ENCODE results near the gene ERVH48-1.
"Not testable (repeated sequence)": the region's sequence is repeated elsewhere in the genome, so short reads cannot be mapped to it uniquely, and the experiment has no call there.

Gene ERVH48-1

DNA sequence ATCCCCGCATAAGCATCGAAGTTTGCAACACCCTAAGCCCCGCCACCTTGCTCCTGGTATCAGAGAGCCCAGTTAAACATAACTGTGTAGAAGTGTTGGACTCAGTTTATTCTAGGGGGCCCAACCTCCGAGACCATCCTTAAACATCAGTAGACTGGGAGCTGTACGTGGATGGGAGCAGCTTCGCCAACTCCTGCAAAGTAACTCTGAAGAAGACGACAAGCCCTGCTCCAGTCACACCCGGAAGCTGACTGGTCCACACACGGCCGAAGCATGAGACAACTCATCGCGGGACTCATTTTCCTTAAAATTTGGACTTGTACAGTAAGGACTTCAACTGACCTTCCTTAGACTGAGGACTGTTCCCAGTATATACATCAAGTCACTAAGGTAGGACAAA lies 8.5 kb upstream of the ERVH48-1 start:
- H3K4me3 ChIP-seq (ENCODE audit: severe bottlenecking); ATAC-seq (ENCODE audit: low read depth); DNase-seq (ENCODE audit: low spot score); H3K9me3 ChIP-seq (ENCODE audit: severe bottlenecking); H3K27me3 ChIP-seq (ENCODE audit: insufficient read depth, poor library complexity, severe bottlenecking); H3K4me1 ChIP-seq (ENCODE audit: insufficient read depth, poor library complexity, severe bottlenecking); H3K27ac ChIP-seq (ENCODE audit: poor library complexity, severe bottlenecking); H3K36me3 ChIP-seq (ENCODE audit: low read depth): not testable (repeated sequence)

DNA sequence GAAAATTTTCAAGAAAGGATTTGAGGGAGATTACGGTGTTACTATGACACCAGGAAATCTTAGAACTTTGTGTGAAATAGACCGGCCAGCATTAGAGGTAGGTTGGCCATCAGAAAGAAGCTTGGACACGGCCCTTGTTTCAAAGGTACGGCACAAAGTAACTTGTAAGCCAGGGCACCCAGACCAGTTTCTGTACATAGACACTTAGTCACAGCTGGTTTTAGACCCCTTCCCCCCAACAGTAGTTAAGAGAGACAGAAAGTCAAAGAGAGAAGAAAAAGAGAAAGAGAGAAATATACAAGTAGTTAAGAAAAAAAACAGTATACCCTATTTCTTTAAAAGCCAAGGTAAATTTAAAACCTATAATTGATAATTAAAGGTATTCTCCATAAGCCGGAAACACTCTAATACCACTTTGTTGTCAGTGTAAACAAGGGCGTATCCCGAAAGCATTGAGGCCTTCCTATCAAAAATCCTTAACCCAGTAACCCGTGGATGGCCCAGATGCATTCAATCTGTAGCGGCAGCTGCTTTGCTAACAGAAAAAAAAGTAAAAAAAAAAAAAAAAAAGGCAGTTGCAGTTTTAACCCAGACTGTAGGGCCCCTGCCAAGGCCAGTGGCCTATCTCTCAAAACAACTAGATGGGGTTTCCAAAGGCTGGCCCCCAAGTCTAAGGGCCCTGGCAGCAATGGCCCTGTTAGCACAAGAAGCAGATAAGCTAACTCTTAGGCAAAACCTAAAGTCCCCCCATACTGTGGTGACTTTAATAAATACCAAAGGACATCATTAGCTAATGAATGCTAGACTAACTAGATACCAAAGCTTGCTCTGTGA lies 7.9 kb upstream of the ERVH48-1 start:
- H3K36me3 ChIP-seq (ENCODE audit: low read depth); H3K27ac ChIP-seq (ENCODE audit: poor library complexity, severe bottlenecking); DNase-seq (ENCODE audit: low spot score); ATAC-seq (ENCODE audit: low read depth); H3K4me1 ChIP-seq (ENCODE audit: insufficient read depth, poor library complexity, severe bottlenecking); H3K4me3 ChIP-seq (ENCODE audit: severe bottlenecking); H3K9me3 ChIP-seq (ENCODE audit: severe bottlenecking); H3K27me3 ChIP-seq (ENCODE audit: insufficient read depth, poor library complexity, severe bottlenecking): not testable (repeated sequence)

- not testable (repeated sequence) for DNase-seq (ENCODE audit: low spot score); H3K27ac ChIP-seq (ENCODE audit: poor library complexity, severe bottlenecking); H3K36me3 ChIP-seq (ENCODE audit: low read depth); H3K27me3 ChIP-seq (ENCODE audit: insufficient read depth, poor library complexity, severe bottlenecking); H3K4me3 ChIP-seq (ENCODE audit: severe bottlenecking); ATAC-seq (ENCODE audit: low read depth); H3K9me3 ChIP-seq (ENCODE audit: severe bottlenecking); H3K4me1 ChIP-seq (ENCODE audit: insufficient read depth, poor library complexity, severe bottlenecking)
These were observed 7.1 kb upstream of the ERVH48-1 start for GRCh38 chr21:42932378-42933136.

DNA sequence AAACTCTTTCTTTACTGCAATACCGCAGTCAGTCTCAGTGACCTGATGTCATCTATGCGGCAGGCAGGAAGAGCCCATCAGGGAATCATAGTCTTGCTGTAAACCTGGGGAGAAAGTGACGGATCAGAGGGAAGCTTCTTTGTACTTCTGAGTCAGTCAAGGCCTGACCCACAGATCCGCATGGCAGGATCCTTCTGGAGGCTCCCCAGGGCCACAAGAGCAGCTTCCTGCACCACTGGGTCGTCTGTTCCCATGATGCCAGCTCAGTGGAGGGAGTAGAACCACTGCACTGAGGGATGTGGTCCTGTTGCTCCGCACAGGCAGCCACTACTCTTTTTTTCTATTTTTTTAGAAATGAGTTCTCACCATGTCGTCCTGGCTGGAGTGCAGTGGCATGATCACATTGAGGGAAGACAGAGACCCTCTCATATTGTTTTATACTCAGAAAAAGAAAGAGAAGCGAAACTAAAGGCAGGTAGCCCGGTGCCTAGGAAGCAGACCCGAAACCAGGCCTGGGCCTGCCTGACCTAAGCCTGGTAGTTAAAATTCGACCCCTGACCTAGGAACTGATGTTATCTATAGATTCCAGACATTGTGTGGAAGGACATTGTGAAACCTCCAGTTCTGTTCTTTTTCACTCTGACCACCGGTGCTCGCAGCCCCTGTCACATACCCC lies 6.3 kb upstream of the ERVH48-1 start:
- Histone ChIP-seq H3K27me3 (ENCODE audit: insufficient read depth, poor library complexity, severe bottlenecking) (no peaks in the 10 kb centered on the region), H3K4me1 (ENCODE audit: insufficient read depth, poor library complexity, severe bottlenecking) (no peaks in the 10 kb centered on the region), H3K9me3 (ENCODE audit: severe bottlenecking) (no peaks in the 10 kb centered on the region), H3K27ac (ENCODE audit: poor library complexity, severe bottlenecking) (no peak overlapping the region), H3K36me3 (ENCODE audit: low read depth) (no peaks in the 10 kb centered on the region), H3K4me3 (ENCODE audit: severe bottlenecking) (no peak overlapping the region)
- ATAC-seq (ENCODE audit: low read depth) = no peak
- no peak for DNase-seq (ENCODE audit: low spot score)
- no peak for TF ChIP-seq CTCF (IDR thresholded peaks at IDR 0.05; ENCODE audit: poor library complexity, severe bottlenecking)

- Histone ChIP-seq H3K4me3 (ENCODE audit: severe bottlenecking) (no peak overlapping the region), H3K4me1 (ENCODE audit: insufficient read depth, poor library complexity, severe bottlenecking) (no peaks in the 10 kb centered on the region), H3K27ac (ENCODE audit: poor library complexity, severe bottlenecking) (no peak overlapping the region), H3K36me3 (ENCODE audit: low read depth) (no peaks in the 10 kb centered on the region), H3K9me3 (ENCODE audit: severe bottlenecking) (no peaks in the 10 kb centered on the region), H3K27me3 (ENCODE audit: insufficient read depth, poor library complexity, severe bottlenecking) (no peaks in the 10 kb centered on the region)
- ATAC-seq (ENCODE audit: low read depth) (no peak), DNase-seq (ENCODE audit: low spot score) (no peak)
- no peak for TF ChIP-seq CTCF (IDR thresholded peaks at IDR 0.05; ENCODE audit: poor library complexity, severe bottlenecking)
These were observed 4.5 kb upstream of the ERVH48-1 start for GRCh38 chr21:42929969-42930368.

- not testable (repeated sequence) for DNase-seq (ENCODE audit: low spot score); H3K4me3 ChIP-seq (ENCODE audit: severe bottlenecking); H3K36me3 ChIP-seq (ENCODE audit: low read depth); H3K27ac ChIP-seq (ENCODE audit: poor library complexity, severe bottlenecking); ATAC-seq (ENCODE audit: low read depth); H3K27me3 ChIP-seq (ENCODE audit: insufficient read depth, poor library complexity, severe bottlenecking); H3K4me1 ChIP-seq (ENCODE audit: insufficient read depth, poor library complexity, severe bottlenecking); H3K9me3 ChIP-seq (ENCODE audit: severe bottlenecking)
These were observed 2.2 kb upstream of the ERVH48-1 start for GRCh38 chr21:42927474-42928200.

All from RWPE2 (cell line).